Fibroblast of skin of right biceps (primary cell): ENCODE results near the gene GNA12.

Source experiments
- DNase-seq: peaks from one replicate; pipeline ENCODE4 v3.0.0-alpha.2; 2013

Gene GNA12, protein sequence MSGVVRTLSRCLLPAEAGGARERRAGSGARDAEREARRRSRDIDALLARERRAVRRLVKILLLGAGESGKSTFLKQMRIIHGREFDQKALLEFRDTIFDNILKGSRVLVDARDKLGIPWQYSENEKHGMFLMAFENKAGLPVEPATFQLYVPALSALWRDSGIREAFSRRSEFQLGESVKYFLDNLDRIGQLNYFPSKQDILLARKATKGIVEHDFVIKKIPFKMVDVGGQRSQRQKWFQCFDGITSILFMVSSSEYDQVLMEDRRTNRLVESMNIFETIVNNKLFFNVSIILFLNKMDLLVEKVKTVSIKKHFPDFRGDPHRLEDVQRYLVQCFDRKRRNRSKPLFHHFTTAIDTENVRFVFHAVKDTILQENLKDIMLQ

DNA sequence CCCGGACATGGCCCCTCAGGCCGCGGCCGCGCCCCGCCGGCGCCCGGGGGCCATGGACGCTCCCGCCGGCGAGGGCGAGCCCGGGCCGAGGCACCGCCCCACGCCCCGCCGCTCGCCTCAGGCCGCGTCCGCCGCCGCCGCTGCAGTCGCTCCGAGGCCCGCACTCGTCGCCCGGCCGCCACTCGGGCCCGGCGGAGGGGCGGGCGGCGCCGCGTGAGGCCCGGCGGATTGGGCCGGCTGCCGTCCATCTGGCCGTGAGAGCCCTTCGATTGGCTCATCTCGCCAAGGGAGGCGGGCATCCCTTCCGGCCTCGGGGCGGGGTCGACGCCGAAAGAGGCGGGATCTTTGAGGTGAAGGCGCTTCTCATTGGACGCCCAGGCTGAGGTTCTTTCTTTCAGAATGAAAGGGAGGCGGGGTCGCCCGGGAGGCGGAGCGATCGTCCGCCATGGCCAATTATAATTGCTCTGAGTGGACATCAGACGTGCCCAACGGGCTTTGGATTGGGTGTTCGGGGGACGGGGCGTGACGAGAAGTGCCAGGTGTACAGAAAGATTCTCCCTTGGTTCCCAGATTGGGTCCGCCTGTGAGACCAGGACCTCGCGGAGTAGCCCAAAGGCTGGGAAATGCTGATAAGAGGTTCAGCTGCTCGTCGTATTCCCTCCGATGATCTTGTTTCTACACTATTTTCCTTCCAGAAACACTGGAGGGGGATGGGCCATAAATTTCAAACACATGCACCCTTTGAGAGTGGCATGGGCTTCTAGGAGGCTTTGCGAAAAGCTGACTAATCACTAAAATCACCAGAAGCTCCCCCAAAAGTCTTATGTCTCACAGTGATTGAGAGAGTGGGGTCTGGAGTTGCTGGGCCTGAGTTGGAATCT lies at the start of gene GNA12:
Gene GNA12, minus strand, starts transcription at position 156 of the 881 bp plus-strand sequence. Its CDS starts 147 bp downstream, at position 9.
- peak; percentile 99 for DNase-seq

DNA sequence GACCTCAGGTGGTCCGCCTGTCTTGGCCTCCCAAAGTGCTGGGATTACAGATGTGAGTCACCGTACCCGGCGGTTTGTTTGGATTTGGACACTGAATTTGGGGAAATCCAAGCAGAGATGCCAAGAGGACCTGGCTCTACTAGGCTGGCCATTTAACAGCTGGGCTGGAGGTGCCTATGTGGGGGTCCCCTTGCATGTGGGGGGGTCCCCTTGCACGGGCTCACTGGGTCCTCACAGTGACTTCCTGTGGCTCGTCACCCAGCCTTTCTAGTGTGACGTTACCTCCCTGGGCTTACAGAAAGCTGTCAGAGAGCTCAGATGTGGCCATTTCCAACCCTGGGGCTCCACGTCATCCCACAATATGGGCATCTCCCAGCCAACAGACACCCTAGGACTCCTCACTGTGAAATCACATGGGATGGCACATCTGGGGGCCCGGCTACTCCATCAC lies 49.3 kb upstream of the GNA12 start:
- DNase-seq: no peak

DNA sequence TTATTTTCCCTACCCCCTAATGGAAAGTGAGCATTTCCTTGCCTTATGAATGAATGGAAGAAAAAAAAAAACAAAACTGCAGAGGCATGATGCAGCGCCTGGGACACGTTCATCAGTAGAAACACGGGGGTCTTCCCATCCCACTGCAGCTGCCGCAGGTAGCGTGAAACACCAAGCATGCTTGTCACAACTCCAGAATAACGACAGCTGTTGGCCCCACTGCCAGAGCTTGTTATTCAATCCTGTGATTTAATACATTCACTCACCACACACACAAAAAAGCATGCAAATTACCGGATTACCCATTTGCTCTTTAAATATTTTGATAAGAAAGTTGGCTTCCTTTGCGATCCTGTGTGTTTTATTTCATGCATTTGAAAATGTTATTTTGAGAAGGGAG lies 48.4 kb upstream of the GNA12 start:
- DNase-seq: no peak

DNA sequence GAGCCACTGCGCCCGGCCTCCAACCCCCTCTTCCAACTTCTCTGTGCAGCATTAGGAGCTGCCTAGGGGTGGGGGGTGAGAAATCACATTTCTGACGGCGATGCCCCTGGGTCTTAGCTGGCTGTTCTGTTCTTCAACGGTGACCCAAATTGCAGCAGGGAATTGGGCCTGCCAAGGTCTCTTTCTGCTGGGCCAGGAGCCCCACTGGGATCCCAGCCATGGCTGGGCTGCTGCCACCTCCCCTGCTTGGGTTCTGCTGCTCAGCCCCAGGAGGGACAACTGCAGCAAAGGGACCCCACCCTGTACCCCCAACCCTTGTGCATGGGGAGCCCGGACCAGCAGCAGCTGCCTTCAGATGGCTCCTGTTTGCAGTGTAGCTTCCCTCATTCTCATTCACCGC lies 43.7 kb upstream of the GNA12 start:
- no peak for DNase-seq

DNA sequence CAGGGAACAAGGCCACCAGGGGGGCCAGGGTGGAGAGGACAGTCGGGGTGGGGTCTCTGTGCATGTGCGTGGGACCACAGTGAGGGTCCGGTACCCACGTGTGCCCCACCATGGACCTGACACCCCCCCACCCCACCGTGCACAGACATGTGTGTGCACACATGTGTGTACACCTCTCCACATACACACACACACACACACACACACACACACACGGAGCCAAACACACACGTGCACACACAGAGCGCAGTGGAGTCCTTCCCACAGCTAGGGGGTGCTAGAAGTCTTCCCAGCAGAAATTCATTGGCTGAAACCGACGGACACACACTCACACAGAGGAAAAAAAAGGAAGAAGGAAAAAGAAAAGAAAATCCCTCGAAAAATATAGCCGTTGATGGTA lies 42.8 kb upstream of the GNA12 start:
- peak; percentile 74 for DNase-seq

DNA sequence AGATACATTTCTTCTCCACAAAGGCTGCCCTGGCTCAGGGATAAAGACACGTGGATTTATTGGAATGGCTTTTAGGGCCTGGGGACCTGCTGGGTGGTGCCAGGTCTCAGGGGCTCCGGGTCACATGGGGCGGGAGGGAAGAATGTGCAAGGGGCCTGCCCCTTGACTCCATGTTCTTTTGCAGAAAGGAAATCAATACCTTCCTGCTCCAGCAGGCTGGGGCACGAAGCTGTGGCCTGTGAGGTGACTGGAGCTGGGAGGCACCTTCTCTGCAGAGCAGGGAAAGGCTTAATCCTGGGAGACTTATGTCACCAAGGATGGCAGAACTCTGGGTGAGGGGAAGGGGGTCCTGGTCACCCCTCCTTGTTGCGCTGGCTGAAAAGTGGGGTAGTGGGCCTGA lies 42.3 kb upstream of the GNA12 start:
- DNase-seq: no peak

DNA sequence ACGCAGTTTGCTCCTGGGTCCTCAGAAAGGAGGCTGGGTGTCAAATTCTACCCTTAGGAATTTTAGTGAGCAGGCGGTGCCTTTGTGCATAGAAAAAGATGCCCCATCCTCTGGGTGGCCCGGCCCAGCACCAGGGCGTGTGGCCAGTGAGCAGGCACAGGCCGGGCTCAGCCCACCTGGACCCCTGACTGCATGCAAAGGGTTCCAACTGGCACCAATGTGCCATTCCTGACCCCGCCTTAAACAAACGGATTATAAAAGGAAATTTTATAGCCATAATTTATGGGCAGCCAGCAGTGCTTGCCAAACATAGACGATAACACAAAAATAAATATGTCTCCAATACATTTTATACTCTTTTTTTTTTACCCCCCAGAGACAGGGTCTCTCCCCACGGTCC lies 40.1 kb upstream of the GNA12 start:
- no peak for DNase-seq

DNA sequence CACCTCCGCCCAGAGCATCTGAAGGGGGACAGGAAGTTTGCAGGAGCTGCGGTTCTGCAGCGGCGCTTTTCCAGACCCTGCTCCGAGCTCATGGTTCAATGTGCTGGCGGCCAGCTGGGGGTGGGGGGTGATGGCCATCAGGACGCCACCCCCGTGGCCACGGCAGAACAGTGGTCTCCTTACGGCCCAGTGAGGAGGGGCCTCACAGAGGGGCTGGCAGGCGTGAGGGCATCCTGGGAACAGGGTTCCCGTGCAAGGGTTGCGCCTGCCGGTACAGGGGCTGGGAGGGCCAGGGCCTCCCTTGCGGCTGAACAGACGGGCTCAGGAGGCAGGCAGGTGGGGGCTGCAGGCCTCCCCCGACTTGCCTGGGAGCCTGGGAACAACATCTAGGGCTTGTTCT lies 39.0 kb upstream of the GNA12 start:
- DNase-seq: no peak

DNA sequence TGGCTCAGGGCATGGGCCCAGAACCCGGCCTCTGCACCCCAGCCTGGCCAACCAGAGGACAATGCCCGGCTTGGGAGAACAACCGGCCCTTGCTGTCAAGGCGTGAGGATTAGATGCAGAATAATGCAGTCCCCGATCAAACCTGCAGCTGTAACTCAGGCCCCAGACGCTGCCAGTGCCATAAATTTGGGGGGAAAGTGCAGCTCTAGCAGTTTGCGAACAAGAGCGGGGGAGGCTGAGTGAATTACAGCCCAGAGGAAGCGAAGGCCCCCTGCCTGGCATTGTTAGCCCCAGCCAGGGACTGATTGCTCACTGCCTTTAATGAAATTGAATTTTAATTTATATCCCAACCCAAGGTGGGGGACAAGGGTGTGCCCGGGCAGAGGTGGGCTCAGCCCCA lies 38.0 kb upstream of the GNA12 start:
- DNase-seq: no peak

DNA sequence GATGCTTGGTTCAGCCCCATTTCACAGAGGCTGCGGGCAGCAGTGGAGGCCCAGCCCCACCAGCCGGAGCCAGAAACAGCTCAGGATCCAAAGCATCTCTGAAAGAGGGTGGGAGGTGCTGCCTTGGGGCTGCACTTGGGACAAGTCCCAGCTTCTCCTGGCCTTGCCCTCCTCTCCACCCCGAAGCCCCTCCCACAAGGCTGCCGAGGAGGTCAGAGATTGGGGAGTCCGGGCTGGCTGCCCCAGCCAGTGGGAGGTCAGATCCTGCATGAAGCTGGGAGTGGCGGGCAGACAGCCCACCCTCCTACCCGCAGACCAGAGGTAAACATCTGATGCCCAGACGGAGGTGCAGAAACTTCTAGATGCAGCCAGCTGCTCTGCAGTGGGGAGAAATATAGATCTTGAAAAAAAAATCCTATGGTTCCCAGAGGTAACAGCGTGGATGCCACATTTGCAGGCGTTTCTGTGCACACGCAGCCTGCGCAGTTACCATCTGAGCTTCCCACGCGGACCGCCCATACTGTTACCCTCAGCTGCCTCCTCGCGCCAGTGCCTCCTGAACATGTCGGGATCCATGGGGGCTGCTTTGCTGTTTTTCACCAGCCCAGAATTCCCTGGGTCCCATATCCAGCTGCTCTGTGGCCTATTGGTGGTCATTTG lies 36.9 kb upstream of the GNA12 start:
- DNase-seq: no peak

DNA sequence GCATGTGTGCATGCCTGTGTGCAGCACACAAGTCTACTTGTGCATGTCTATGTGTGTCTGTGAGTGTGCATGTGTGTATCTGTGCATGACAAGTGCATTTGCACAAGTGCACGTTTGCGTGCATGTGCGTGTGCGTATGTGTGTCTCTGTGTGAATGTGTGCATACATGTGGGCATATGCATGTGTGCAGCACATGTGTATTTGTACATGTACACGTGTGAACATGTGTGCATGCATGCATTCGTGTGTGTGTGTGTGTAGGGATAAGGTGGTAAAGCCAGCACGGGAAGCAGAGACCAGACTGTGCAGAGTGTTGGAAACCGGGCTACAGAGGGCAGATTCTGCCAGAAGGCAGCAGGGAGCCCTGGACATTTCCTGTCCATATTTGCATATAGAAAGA lies 35.9 kb upstream of the GNA12 start:
- DNase-seq: no peak

DNA sequence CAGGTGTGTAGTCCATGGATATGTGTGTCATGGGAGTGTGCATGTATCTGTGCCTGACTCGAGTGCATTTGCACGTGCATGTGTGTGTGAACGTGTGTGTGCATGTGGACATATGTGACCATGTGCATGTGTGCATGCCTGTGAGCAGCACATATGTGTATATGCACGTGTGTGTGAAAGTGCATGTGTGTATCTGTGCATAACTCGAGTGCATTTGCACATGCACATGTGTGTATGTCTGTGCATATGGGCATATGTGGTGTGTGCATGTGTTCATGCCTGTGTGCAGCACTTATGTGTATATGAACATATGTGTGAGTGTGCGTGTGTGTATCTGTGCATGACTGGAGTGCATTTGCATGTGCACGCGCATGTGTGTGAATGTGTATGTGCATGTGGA lies 35.2 kb upstream of the GNA12 start:
- no peak for DNase-seq

DNA sequence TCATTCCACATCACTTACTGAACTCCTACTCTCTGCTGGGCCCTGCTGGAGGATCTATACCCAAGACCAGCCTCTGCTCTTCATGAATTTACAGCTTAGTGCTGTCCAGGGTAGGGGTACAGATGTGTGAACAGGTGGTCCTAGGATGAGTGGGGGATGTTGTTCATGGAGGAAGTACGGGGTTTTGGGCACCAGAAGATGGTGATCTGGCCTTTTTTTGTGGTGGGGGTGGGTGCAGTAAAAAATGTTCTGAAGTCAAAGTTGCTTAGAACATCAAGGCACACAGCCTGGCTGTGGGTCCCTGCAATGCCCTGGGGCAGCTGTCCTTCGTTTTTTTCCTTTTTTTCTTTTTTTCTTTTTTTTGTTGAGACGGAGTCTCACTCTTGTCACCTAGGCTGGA lies 34.2 kb upstream of the GNA12 start:
- no peak for DNase-seq

DNA sequence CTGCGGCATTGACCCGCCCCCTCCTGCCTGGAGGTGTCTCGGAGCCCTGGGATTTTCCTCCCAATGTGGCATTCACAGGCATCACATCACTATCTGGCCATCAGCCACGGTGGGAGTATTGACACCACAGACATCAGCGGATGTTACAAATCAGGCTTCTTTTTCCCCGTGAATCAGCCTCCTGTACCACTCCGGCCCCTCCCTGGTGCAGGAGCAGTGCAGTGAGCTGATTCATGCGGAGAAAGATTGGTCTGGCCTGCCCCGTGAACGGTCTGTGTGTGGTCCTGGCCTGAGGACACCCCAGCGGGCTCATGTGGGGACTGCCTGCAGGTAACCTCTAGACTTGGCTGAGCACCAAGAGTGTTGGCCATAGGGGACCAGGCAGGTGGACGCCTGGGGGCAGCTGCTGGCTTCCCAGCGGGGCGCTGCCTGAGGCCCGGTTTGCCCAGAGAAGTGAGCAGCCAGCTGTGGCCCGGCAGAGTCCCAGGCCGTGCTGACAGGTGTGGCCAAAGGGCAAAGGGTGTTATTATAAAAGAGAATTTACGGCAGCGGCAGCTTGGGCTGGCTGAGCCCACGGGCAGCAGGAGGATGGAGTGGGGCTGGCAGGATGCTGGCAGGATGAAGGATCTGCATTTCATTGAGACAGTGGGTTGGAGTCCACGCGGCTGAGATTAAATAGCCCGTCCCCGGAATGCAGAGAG lies 32.1 kb upstream of the GNA12 start:
- peak; percentile 91 for DNase-seq

DNA sequence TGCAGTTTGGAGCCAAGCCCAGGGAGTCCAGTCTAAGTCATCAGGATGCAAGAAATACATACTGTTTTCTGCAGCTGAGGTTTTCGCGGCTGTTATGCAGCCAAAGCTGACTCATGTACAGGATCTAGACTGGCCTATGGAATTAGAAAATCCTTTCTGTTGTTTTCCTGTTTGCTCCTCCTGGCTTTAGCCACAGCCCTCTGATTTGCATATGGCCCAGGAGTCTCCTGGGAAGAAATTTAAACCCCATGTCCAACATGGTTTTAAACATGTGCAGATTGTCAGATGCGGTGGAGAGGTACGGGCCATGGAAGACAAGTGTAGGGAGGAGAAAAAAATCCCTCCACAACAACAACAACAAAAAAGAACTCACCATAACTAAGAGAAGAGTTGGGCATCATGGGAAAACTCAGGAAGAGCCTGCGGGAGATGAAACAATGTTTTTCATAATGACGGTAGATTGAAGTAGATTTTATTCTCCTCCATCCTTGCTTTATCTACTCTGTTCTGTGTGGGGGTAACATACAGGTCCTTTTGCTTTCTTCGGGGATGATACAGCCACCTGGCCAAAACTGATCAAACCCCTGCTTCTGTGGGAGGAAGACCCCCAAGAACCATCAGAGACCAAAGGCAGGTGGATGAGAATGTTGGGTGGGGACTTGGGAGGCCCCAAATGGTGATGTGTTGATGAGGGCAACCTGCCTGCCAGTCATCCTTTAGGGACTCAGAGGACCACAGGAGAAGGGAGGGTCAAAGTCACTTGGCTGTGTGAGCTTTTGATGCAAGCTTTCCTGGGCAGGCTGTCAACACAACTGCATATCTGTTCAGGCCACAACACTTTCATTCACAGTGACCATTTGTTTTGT lies 29.8 kb upstream of the GNA12 start:
- peak; percentile 94 for DNase-seq

DNA sequence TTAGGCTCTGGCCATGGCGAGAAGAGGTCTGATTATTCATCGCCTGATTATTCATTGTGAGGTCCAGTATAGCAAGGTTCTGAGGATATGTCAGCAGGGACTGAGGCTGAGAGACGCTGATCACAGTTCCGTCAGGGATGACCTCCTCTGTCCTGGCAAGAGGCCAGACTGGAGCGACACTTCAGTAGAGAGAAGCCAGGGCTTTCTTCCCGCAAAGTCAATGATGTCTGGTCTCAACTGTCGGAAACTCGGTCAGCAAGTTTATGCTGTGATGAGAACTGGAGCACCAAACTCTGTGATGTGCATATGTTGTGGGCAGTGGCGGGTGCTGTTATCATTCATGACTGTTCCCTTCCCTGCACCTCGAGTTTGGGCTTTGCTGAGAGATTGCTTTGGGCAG lies 29.0 kb upstream of the GNA12 start:
- no peak for DNase-seq

DNA sequence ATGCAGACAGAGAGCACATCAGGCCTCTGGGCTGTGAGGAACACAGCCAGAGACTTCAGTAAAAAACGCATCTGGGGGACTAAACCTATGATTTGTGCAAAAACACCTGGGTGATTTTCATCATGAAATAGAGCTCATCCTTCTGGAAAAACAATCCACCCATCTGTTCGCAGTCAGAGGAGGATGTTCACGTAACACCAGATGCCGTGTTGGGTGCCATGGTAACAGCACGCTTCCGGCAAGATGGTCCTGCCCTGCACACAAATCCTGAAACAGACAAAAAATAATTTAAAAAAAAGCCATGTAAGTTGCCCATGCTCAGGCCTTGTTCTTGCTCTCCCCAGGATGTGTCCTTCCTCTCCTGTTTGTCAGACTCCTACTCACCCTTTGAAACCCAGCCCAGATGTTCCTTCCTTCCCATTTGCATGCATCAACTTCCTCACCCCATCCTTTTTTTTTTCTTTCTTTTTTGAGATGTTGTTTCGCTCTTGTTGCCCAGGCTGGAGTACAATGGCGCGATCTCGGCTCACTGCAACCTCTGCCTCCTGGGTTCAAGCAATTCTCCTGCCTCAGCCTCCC lies 28.3 kb upstream of the GNA12 start:
- no peak for DNase-seq

DNA sequence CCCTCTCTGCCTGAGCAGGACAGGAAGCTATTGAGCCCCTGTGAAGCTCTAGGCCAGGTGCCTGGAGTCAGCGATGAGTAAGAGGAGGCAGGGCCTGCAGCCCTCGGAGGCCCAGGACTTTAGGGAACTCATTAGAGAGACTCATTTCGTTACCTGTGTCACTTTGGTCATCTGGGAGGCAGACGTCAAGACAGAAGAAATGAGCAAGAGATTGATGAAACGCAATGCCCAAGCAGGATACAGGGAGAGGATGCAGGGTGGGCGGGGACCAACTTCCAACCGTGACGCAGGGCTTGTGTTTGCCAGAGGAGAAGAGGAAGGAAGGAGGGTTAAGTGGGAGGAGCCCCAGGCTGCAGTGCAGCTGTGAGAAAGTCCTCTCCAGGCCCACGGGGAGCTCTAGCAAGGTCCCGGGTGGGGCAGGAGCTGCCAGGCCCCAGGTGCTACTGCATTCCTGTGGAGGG lies 26.4 kb upstream of the GNA12 start:
- peak; percentile 68 for DNase-seq

DNA sequence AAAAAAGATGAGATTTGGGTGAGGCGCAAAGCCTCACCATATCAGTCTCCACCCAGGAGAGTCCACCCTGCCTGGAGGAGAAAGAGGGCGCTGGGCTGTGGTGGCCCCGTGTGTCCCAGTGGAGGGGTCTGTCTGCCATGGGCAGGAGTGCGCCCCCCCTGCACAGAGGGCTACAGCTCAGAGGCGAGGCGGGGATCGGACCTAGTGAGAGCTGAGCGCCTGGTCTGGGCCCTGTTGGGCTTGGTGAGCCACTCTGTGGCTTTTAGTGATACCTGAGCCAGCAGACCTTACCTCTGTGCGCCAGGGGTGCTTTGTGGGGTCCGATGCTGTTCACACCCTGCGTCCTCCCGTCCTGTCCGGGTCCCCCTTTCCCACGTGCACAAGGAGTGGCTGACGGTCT lies 25.9 kb upstream of the GNA12 start:
- no peak for DNase-seq

DNA sequence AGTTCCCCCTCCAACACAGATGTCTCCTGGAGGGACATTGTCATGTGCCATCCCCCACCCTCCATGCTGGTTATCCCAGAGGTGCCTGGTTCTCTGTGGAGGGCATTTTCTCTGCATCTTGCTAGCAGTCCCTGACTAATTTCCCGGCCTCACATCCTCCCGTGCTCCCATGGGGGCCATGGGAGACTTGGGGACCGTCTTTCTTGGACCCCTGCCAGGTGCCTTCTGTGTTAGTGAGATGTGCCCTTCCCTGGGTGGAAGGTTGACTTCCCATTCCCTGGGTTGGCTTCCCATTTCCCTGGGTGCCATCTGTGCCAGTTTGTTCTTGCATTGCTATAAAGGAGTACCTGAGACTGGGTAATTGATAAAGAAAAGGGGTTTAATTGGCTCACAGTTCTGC lies 22.5 kb upstream of the GNA12 start:
- no peak for DNase-seq

DNA sequence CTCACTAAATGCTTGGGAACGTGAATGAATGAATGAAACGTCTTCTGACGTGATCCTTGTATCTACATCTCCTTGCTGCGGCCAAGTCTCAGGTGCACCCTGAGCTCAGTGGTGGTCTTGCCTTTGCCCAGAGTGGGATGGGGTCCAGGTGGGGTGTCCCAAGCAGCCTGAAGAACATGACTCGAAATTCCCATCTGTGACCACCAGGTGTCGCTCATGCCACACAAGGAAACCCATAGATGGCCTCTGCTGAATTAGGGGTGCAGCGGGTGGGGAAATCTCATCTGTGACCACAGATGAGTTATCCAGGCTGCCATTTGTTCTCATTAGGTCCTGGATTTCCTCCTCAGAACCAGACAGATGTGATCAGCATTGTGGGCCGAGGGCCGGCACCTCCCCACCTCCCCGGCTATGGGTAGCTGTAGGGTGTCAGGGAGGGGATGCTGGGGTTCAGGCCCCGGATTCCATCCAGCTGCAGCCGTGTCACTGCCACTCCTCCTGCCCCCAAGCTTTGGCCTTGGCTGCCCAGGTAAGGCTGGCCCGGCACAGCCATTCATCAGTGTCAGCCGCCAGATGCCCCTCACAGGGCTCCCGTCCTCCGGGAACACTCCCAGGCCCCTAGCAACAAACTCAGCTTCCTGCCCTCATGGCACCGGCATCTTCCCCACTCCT lies 21.0 kb upstream of the GNA12 start:
- peak; percentile 71 for DNase-seq
